ENCODE data around the gene GABRA6.

DNA sequence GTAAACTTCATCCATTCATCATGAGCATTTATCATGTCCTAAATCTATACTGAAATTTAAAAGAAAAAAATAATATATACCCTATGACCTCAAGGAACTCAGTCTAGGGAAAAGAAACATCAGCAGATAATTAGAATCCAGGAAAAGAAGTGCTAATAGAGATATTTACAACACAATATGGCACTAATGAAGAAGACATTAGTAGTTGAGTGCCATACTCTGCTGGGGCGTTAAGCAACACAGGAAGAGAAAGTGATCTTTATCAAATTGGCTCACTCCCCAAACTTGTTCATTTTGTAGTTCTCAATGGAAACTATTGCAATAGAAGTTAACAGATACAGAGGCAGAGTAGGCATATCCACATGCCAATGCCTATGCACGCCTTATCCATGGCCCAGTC lies 27.5 kb downstream of the GABRA6 start:
- TF ChIP-seq CTCF (IDR thresholded peaks at IDR 0.05) (no peak), POLR2AphosphoS5 (IDR thresholded peaks at IDR 0.05) (no peak), POLR2A (IDR thresholded peaks at IDR 0.05) (no peak)
